ENCODE results near the gene VPS52. TPM values are rescaled to one million over a fixed set of nuclear protein-coding genes. Genes with fewer than 3 reads are reported as not detected.

The VPS52 gene
- total and polyA plus RNA-seq, 9 of the 15 experiments (the other 6 are each of a cell fraction or from before 2014, with no cell fraction given): 24.4 to 103 (median 40.2) TPM

DNA sequence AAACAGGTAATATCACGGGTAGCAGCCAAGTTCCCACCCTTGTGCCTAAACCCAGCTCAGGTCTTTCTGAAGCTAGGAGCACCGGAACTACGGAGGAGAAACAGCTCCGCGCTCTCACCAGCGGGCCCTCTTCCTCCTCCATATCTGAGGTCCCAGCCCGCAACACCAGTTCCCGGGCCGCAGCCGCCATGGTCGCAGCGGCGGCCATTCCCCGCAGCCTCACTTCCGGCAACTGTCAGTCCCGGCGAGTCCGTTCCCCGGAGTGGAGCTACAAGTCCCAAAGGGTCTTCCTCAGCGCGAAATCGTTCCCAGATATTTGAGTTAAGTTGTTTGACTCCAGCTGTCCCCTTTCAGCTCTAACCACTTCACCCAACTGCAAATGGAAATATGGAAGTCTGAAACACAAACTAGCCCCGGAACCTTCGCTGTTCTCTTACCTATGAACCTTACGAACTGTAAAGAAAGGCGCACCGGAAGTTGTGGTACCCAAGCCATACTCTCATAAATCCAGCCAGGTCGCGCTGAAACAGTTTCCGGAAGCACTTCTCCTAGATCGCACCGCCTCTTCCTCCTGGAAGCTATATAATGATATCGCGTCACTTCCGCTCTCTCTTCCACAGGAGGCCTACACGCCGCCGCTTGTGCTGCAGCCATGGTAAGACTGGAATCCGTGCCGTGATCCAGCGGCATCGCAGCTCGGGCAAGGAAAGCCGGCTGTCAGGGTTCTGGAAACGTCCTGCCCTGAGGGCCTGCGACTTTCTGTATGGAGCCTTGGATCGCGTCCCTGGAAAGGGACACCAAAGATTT is at the start of gene VPS52, which contains the start of gene RPS18 (continued):
- TF ChIP-seq MNT (conservative IDR thresholded peaks at IDR 0.05) (peak; percentile 90 to 93), ZNF408 (CRISPR knock-in tag; IDR thresholded peaks at IDR 0.05; ENCODE audit: low read depth) (0 out of 2 replicates have a peak, but pooled peaks have one; percentile 38), ARNT (IDR thresholded peaks at IDR 0.05) (peak; percentile 83 to 97; a peak in 3 of 4 replicates), SRSF9 (IDR thresholded peaks at IDR 0.05; ENCODE audit: borderline replicate concordance, low read depth, low read length) (no peak), HLTF (IDR thresholded peaks at IDR 0.05) (0 out of 2 replicates have a peak, but pooled peaks have one; percentile 46), PBX2 (CRISPR knock-in tag; IDR thresholded peaks at IDR 0.05; ENCODE audit: low read depth) (no peak), PBX2 (tag; conservative IDR thresholded peaks at IDR 0.05; ENCODE audit: low read depth) (peak; percentile 95), ZNF586 (CRISPR knock-in tag; conservative IDR thresholded peaks at IDR 0.05) (0 out of 2 replicates have a peak, but pooled peaks have one; percentile 28), ZC3H8 (IDR thresholded peaks at IDR 0.05) (no peak), RBM25 (IDR thresholded peaks at IDR 0.05; ENCODE audit: low read depth, low read length, severe bottlenecking) (no peak), EHMT2 (IDR thresholded peaks at IDR 0.05) (peak; percentile 71), DNMT1 (IDR thresholded peaks at IDR 0.05) (0 out of 2 replicates have a peak, but pooled peaks have one; percentile 25), THAP12 (CRISPR knock-in tag; IDR thresholded peaks at IDR 0.05) (peak; percentile 93), ZKSCAN1 (IDR thresholded peaks at IDR 0.05; ENCODE audit: low read depth, low read length) (no peak; the same call in 1 of the 2 replicates), ZEB2 (IDR thresholded peaks at IDR 0.05) (peak; percentile 100), TOE1 (IDR thresholded peaks at IDR 0.05; ENCODE audit: borderline replicate concordance) (peak; percentile 91), TOE1 (CRISPR knock-in tag; IDR thresholded peaks at IDR 0.05; ENCODE audit: borderline replicate concordance, low read depth) (no peak), TCF7L2 (IDR thresholded peaks at IDR 0.05; ENCODE audit: low read depth, low read length) (no peak), ZBED1 (IDR thresholded peaks at IDR 0.05) (peak; percentile 63; the same call in 1 of the 2 replicates), NR4A1 (CRISPR knock-in tag; IDR thresholded peaks at IDR 0.05) (peak; percentile 54), NR4A1 (tag; IDR thresholded peaks at IDR 0.05) (peak; percentile 33; the same call in 1 of the 2 replicates), TARDBP (IDR thresholded peaks at IDR 0.05) (peak; percentile 81), BRD4 (IDR thresholded peaks at IDR 0.05) (peak; percentile 98), MYC (IDR thresholded peaks at IDR 0.05; ENCODE audit: low read depth, low read length) (peak; percentile 100), MYC (CRISPR knock-in tag; IDR thresholded peaks at IDR 0.05; ENCODE audit: borderline replicate concordance, low read depth) (peak; percentile 96; the same call in 1 of the 2 replicates)
